ENCODE results near the gene TNFRSF13B. TPM values are rescaled to one million over a fixed set of nuclear protein-coding genes. Genes with fewer than 3 reads are reported as not detected.
"Not testable (repeated sequence)": the region's sequence is repeated elsewhere in the genome, so short reads cannot be mapped to it uniquely, and the experiment has no call there.

The TNFRSF13B gene
- total and polyA plus RNA-seq, 2 experiments from 2014 or later, result 0.24 TPM; not detected in 1

DNA sequence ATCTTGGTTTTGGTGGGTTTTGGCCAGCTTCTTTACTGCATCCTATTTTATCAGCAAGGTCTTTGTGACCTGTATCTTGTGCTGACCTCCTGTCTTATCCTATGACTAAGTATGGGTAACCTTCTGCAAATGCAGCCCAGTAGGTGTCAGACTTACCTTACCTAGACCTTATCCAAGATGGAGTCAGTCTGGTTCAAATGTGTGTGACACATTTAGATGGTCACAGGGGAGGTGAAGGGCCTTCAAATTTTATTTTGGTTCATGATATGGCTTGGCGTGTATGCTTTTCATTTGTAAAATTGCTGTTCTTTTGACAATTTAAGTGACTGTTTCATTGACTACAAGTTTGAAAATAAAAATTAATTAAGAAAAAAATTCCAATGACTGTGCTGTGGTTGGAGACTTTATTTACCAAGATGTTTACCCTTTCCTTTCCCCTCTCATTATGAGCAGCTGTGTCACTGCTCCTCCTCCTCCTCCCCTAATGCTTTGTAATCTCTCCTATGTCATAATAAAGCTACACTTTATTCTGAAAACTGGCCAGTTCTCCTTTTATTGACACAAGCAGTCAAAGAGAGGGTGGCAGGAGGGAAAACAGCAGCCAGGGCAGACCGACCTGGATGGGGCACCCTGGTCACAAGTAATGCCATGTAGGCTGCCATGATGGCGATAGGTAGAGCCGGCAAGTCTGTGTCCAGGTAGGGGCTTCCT is 49.4 kb downstream of the TNFRSF13B start:
- H3K4me3 ChIP-seq, result no peak overlapping the region
- H3K27ac Mint-ChIP-seq, result no peak overlapping the region
- DNase-seq (ENCODE audit: low spot score) (no peak), ATAC-seq (no peak)
- no peaks in the 10 kb centered on the region for H3K4me1 ChIP-seq (ENCODE audit: insufficient read depth)
- TF ChIP-seq, protein P1, sequence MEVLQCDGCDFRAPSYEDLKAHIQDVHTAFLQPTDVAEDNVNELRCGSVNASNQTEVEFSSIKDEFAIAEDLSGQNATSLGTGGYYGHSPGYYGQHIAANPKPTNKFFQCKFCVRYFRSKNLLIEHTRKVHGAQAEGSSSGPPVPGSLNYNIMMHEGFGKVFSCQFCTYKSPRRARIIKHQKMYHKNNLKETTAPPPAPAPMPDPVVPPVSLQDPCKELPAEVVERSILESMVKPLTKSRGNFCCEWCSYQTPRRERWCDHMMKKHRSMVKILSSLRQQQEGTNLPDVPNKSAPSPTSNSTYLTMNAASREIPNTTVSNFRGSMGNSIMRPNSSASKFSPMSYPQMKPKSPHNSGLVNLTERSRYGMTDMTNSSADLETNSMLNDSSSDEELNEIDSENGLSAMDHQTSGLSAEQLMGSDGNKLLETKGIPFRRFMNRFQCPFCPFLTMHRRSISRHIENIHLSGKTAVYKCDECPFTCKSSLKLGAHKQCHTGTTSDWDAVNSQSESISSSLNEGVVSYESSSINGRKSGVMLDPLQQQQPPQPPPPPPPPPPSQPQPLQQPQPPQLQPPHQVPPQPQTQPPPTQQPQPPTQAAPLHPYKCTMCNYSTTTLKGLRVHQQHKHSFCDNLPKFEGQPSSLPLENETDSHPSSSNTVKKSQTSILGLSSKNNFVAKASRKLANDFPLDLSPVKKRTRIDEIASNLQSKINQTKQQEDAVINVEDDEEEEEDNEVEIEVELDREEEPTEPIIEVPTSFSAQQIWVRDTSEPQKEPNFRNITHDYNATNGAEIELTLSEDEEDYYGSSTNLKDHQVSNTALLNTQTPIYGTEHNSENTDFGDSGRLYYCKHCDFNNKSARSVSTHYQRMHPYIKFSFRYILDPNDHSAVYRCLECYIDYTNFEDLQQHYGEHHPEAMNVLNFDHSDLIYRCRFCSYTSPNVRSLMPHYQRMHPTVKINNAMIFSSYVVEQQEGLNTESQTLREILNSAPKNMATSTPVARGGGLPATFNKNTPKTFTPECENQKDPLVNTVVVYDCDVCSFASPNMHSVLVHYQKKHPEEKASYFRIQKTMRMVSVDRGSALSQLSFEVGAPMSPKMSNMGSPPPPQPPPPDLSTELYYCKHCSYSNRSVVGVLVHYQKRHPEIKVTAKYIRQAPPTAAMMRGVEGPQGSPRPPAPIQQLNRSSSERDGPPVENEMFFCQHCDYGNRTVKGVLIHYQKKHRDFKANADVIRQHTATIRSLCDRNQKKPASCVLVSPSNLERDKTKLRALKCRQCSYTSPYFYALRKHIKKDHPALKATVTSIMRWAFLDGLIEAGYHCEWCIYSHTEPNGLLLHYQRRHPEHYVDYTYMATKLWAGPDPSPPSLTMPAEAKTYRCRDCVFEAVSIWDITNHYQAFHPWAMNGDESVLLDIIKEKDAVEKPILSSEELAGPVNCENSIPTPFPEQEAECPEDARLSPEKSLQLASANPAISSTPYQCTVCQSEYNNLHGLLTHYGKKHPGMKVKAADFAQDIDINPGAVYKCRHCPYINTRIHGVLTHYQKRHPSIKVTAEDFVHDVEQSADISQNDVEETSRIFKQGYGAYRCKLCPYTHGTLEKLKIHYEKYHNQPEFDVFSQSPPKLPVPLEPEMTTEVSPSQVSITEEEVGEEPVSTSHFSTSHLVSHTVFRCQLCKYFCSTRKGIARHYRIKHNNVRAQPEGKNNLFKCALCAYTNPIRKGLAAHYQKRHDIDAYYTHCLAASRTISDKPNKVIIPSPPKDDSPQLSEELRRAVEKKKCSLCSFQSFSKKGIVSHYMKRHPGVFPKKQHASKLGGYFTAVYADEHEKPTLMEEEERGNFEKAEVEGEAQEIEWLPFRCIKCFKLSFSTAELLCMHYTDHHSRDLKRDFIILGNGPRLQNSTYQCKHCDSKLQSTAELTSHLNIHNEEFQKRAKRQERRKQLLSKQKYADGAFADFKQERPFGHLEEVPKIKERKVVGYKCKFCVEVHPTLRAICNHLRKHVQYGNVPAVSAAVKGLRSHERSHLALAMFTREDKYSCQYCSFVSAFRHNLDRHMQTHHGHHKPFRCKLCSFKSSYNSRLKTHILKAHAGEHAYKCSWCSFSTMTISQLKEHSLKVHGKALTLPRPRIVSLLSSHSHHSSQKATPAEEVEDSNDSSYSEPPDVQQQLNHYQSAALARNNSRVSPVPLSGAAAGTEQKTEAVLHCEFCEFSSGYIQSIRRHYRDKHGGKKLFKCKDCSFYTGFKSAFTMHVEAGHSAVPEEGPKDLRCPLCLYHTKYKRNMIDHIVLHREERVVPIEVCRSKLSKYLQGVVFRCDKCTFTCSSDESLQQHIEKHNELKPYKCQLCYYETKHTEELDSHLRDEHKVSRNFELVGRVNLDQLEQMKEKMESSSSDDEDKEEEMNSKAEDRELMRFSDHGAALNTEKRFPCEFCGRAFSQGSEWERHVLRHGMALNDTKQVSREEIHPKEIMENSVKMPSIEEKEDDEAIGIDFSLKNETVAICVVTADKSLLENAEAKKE (CRISPR knock-in tag; IDR thresholded peaks at IDR 0.05), result no peak
- TF ChIP-seq, protein P2, sequence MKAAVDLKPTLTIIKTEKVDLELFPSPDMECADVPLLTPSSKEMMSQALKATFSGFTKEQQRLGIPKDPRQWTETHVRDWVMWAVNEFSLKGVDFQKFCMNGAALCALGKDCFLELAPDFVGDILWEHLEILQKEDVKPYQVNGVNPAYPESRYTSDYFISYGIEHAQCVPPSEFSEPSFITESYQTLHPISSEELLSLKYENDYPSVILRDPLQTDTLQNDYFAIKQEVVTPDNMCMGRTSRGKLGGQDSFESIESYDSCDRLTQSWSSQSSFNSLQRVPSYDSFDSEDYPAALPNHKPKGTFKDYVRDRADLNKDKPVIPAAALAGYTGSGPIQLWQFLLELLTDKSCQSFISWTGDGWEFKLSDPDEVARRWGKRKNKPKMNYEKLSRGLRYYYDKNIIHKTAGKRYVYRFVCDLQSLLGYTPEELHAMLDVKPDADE (IDR thresholded peaks at IDR 0.05), result no peak
- TF ChIP-seq EZH2 (IDR thresholded peaks at IDR 0.05; ENCODE audit: low read depth, unreplicated experiment), result no peak
- TF ChIP-seq EZH2phosphoT487 (IDR thresholded peaks at IDR 0.05; ENCODE audit: unreplicated experiment), result no peak
- no peak for TF ChIP-seq JUNB (IDR thresholded peaks at IDR 0.05; ENCODE audit: unreplicated experiment)
- TF ChIP-seq ZNF114 (CRISPR knock-in tag; IDR thresholded peaks at IDR 0.05), result no peak
- TF ChIP-seq, protein P3, sequence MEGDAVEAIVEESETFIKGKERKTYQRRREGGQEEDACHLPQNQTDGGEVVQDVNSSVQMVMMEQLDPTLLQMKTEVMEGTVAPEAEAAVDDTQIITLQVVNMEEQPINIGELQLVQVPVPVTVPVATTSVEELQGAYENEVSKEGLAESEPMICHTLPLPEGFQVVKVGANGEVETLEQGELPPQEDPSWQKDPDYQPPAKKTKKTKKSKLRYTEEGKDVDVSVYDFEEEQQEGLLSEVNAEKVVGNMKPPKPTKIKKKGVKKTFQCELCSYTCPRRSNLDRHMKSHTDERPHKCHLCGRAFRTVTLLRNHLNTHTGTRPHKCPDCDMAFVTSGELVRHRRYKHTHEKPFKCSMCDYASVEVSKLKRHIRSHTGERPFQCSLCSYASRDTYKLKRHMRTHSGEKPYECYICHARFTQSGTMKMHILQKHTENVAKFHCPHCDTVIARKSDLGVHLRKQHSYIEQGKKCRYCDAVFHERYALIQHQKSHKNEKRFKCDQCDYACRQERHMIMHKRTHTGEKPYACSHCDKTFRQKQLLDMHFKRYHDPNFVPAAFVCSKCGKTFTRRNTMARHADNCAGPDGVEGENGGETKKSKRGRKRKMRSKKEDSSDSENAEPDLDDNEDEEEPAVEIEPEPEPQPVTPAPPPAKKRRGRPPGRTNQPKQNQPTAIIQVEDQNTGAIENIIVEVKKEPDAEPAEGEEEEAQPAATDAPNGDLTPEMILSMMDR (conservative IDR thresholded peaks at IDR 0.05; ENCODE audit: low read depth in 2 of 2), result peak in 1 of 2 experiments; percentile 43; a peak in 2 of 4 replicates
- TF ChIP-seq NANOG (IDR thresholded peaks at IDR 0.05; ENCODE audit: borderline replicate concordance), result no peak
- no peaks in the 10 kb centered on the region for H3K36me3 ChIP-seq (ENCODE audit: insufficient read depth)
- H3K36me3 Mint-ChIP-seq (ENCODE audit: low read depth), result no peaks in the 10 kb centered on the region
- H3K27ac ChIP-seq (ENCODE audit: low read depth), result no peak overlapping the region
- H3K9me3 Mint-ChIP-seq, result peaks cover 2% of the 10 kb centered on the region; the same call in 1 of the 3 replicates
- no peaks in the 10 kb centered on the region for H3K79me2 ChIP-seq (replicated peaks; ENCODE audit: insufficient read depth)
- H3K4me3 Mint-ChIP-seq, result no peak overlapping the region
- no peak overlapping the region for H2AFZ ChIP-seq
- H3K4me2 ChIP-seq, result no peak overlapping the region
- no peaks in the 10 kb centered on the region for H3K9me2 ChIP-seq (ENCODE audit: insufficient read depth)
- no peaks in the 10 kb centered on the region for H4K20me1 ChIP-seq (replicated peaks; ENCODE audit: insufficient read depth)
- H3K4me1 Mint-ChIP-seq, result peaks cover 3% of the 10 kb centered on the region; the same call in 1 of the 3 replicates
- H3K27me3 Mint-ChIP-seq (ENCODE audit: insufficient read depth, low read depth, poor library complexity), result peaks cover 6% of the 10 kb centered on the region
- H3K27me3 ChIP-seq (ENCODE audit: insufficient read depth), result no peaks in the 10 kb centered on the region
- H3F3A ChIP-seq (replicated peaks; ENCODE audit: low read depth), result no peaks in the 10 kb centered on the region

DNA sequence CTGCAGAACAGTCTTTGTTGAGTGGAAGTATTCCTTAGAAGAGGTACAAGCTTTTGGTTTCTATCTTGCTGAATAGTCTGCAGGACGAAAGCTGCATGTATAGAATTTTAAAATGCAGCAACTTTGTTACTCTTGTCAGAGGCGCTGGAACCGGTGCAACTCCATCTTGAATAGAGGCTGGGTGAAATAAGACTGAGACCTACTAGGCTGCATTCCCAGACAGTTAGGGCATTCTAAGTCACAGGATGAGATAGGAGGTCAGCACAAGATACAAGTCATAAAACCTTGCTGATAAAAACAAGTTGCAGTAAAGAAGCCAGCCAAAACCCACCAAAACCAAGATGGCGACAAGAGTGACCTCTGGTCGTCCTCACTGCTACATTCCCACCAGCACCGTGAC is 50.5 kb downstream of the TNFRSF13B start:
- not testable (repeated sequence) for H3K4me3 Mint-ChIP-seq; H4K20me1 ChIP-seq (replicated peaks; ENCODE audit: insufficient read depth); H3K9me3 Mint-ChIP-seq; H3K27me3 ChIP-seq (ENCODE audit: insufficient read depth); H3K27ac ChIP-seq (ENCODE audit: low read depth); H3K36me3 Mint-ChIP-seq (ENCODE audit: low read depth); H2AFZ ChIP-seq; H3K79me2 ChIP-seq (replicated peaks; ENCODE audit: insufficient read depth); H3K4me2 ChIP-seq; H3K9me2 ChIP-seq (ENCODE audit: insufficient read depth); H3K4me3 ChIP-seq; ATAC-seq; H3K27me3 Mint-ChIP-seq (ENCODE audit: insufficient read depth, low read depth, poor library complexity); DNase-seq (ENCODE audit: low spot score); H3F3A ChIP-seq (replicated peaks; ENCODE audit: low read depth); H3K4me1 Mint-ChIP-seq; H3K27ac Mint-ChIP-seq; H3K36me3 ChIP-seq (ENCODE audit: insufficient read depth); H3K4me1 ChIP-seq (ENCODE audit: insufficient read depth)
